Fibroblast of lung (primary cell): ENCODE results near the gene IFTAP.

ENCODE experiments used
- EZH2 ChIP-seq: IDR thresholded peaks from 2 replicates; pipeline ENCODE4 v1.5.1; 2012; ENCODE audit warnings: low read length, control low read depth, mild to moderate bottlenecking; ENCODE audit errors: missing control alignments
- TF ChIP-seq, protein P1 (sequence below), 2 donors: IDR thresholded peaks in 1 of 2; conservative IDR thresholded peaks in 1 of 2; 1 replicate in 1 of 2; 2 replicates in 1 of 2; pipeline ENCODE4 v1.5.1; 2011 to 2012; ENCODE audit warnings: low read length in 2 of 2, control low read depth in 1 of 2, inconsistent platforms in 1 of 2, low read depth in 1 of 2, mild to moderate bottlenecking in 1 of 2

DNA sequence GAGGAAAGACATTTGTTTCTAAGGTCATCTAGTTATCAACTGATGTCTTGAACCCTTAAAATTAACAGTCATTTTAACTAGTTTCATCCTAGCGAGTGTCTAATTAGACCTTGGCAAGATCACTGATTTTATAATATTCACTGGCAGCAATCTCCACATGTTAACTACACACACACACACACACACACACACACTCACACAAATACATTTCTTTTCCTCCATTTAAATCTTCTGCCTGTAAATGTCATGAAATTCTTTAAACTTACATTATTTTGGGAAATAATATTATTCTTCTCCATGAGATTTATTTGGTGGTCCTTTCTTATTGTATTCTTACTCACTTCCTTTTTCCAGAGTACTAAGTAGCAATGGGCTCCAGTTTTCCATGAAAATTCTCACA is 2.9 kb upstream of the IFTAP start:
- TF ChIP-seq, protein P1, sequence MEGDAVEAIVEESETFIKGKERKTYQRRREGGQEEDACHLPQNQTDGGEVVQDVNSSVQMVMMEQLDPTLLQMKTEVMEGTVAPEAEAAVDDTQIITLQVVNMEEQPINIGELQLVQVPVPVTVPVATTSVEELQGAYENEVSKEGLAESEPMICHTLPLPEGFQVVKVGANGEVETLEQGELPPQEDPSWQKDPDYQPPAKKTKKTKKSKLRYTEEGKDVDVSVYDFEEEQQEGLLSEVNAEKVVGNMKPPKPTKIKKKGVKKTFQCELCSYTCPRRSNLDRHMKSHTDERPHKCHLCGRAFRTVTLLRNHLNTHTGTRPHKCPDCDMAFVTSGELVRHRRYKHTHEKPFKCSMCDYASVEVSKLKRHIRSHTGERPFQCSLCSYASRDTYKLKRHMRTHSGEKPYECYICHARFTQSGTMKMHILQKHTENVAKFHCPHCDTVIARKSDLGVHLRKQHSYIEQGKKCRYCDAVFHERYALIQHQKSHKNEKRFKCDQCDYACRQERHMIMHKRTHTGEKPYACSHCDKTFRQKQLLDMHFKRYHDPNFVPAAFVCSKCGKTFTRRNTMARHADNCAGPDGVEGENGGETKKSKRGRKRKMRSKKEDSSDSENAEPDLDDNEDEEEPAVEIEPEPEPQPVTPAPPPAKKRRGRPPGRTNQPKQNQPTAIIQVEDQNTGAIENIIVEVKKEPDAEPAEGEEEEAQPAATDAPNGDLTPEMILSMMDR (conservative IDR thresholded peaks at IDR 0.05 in 1 of 2, IDR thresholded peaks at IDR 0.05 in 1 of 2; ENCODE audit: low read depth in 1 of 2, low read length in 2 of 2), result no peak
- TF ChIP-seq EZH2, result no peak
